H1 (cell line): Measurements from ENCODE around the gene ATP13A3. TPM values are rescaled to one million over a fixed set of nuclear protein-coding genes. Genes with fewer than 3 reads are reported as not detected.

Source experiments
- BCL11A ChIP-seq, 2 experiments: IDR thresholded peaks; one replicate each; pipeline ENCODE4 v1.6.1; 2011; ENCODE audit warnings: low read depth in 2 of 2, low read length in 2 of 2, mild to moderate bottlenecking in 2 of 2
- CHD7 ChIP-seq: fragments of 300-600 bp; sonication (generic); IDR thresholded peaks from 2 replicates; pipeline ENCODE4 v1.7.1; 2012; ENCODE audit warnings: low read length, moderate library complexity, mild to moderate bottlenecking, inconsistent platforms; ENCODE audit not compliant: insufficient replicate concordance
- NANOG ChIP-seq: IDR thresholded peaks from 2 replicates; pipeline ENCODE4 v1.6.1; 2011; ENCODE audit warnings: low read length, low read depth, mild to moderate bottlenecking, inconsistent platforms; ENCODE audit not compliant: insufficient read depth, poor library complexity, severe bottlenecking
- POLR2A ChIP-seq, 2 experiments: IDR thresholded peaks; 1 replicate in 1 of 2; 2 replicates in 1 of 2; pipeline ENCODE4 v1.6.1; 2011; ENCODE audit warnings: low read depth in 2 of 2, low read length in 2 of 2, mild to moderate bottlenecking in 2 of 2; ENCODE audit errors: control extremely low read depth in 1 of 2
- POLR2AphosphoS5 ChIP-seq: IDR thresholded peaks from 2 replicates; pipeline ENCODE4 v1.6.1; 2011; ENCODE audit warnings: low read depth, low read length
- RXRA ChIP-seq: IDR thresholded peaks from 2 replicates; pipeline ENCODE4 v1.6.1; 2011; ENCODE audit warnings: low read depth, mild to moderate bottlenecking, low read length, moderate library complexity; ENCODE audit not compliant: insufficient read depth
- polyA plus RNA-seq, 7 experiments: library from polyadenylated mRNA; depleted of rRNA in 3 of 7; stranded (reverse) in 5 of 7; unstranded in 2 of 7; fragments of >200 nt in 5 of 7; fragments of 200-250 nt in 2 of 7; gene quantifications; 1 replicate in 5 of 7; 2 replicates in 1 of 7; 4 replicates in 1 of 7; pipeline versions ENCODE4 v1.2.1 to v1.2.3, GENCODE V29; 2011 to 2013; ENCODE audit warnings: missing spikeins in 2 of 7, mixed read lengths in 2 of 7
- total RNA-seq: library from RNA; stranded (reverse); fragmentation: NEBNext Ultra II Directional; extraction: Animal tissue kit (Norgen Biotek cat#: 25700); gene quantifications from 2 replicates; pipeline ENCODE4 v1.2.1, GENCODE V29; 2021

ATP13A3 gene
- total and polyA plus RNA-seq, 2 of the 8 experiments (the other 6 are each of a cell fraction or from before 2014, with no cell fraction given), result 18.6 to 92.2 TPM

GRCh38 chr3:194494951-194495374 is 8.2 kb upstream of the ATP13A3 start (continued):
- TF ChIP-seq CHD7 (no peak), RXRA (no peak), POLR2AphosphoS5 (no peak), BCL11A (IDR thresholded peaks at IDR 0.05; ENCODE audit: low read depth in 2 of 2, low read length in 2 of 2) (no peak), NANOG (no peak), POLR2A (IDR thresholded peaks at IDR 0.05; ENCODE audit: control extremely low read depth in 1 of 2, low read depth in 2 of 2, low read length in 2 of 2) (no peak)
